HG03064 (cell line): ENCODE measurements around the gene TAMM41.
A peak's percentile ranks its signal among the peaks of the same experiment; 100 is the strongest.
"Not testable (repeated sequence)": the region's sequence is repeated elsewhere in the genome, so short reads cannot be mapped to it uniquely, and the experiment has no call there.

Source experiments
- ATAC-seq: cut with Tn5 transposase; IDR thresholded peaks from one replicate; pipeline ENCODE4 v1.9.1; 2021; ENCODE audit warnings: low read depth; ENCODE audit not compliant: unreplicated experiment

TAMM41 gene

GRCh38 chr3:11815111-11815510 is 31.6 kb downstream of the TAMM41 start:
- no peak for ATAC-seq

- ATAC-seq: no peak
These were observed 32.0 kb downstream of the TAMM41 start for GRCh38 chr3:11814663-11815062.

- ATAC-seq: no peak
These were observed 36.4 kb downstream of the TAMM41 start for GRCh38 chr3:11810276-11810675.

DNA sequence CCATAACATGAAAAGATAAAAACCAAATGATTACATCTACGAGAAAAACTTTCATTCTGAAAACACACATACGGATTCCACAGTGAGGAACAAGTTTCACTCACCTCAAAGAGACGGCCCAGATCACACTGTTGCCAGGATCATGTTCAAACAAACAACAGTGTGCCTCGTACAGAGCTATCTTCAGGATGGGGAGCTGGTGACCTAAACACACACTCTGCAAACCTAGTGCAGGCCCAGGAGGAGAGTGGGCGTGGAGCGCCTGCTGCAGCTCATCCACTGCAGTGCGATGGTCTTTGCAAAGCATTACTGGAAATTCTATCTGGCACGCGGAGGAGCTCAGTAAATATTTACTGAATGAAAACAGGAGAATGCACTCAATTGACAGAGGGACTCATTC is 38.5 kb downstream of the TAMM41 start:
- no peak for ATAC-seq

DNA sequence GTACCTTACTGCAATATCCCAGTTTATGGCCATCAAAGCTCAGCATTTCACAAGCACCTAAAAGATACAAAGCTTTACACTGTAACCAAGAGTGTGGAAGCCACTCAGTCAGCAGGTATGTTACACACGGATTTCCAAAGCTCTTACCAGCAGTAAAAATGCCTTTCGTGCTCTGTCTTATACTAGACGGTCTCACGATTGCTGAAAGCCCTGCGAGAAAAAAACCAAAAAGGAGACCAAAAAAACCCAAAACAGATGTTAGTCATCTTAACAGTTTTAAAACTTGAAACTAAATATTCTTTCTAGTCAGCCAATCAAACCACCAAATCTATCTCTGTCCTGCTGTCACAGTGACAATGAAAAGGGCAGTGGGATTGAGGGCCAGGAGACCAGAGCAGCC is 39.0 kb downstream of the TAMM41 start:
- ATAC-seq: no peak

GRCh38 chr3:11805716-11806115 is 41.0 kb downstream of the TAMM41 start:
- ATAC-seq: no peak

GRCh38 chr3:11803977-11804892 is 42.5 kb downstream of the TAMM41 start:
- ATAC-seq: no peak

DNA sequence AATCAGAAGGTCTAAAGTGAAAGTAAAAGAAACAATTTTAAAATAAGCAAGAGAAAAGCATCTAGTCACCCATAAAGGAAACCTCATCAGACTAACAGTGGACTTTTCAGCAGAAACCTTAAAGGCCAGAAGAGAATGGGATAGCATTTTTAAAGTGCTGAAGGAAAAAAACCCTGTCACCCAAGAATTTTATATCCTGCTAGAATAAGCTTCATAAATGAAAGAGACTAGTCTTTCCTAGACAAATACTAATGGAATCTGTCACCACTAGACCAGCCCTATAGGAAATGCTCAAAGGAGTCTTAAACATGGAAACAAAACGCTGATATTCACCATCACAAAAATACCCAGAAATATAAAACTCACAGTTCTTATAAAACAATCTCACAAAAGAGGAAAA is 46.9 kb downstream of the TAMM41 start:
- ATAC-seq: no peak

- ATAC-seq: no peak
These were observed 51.8 kb downstream of the TAMM41 start for GRCh38 chr3:11794927-11795326.

DNA sequence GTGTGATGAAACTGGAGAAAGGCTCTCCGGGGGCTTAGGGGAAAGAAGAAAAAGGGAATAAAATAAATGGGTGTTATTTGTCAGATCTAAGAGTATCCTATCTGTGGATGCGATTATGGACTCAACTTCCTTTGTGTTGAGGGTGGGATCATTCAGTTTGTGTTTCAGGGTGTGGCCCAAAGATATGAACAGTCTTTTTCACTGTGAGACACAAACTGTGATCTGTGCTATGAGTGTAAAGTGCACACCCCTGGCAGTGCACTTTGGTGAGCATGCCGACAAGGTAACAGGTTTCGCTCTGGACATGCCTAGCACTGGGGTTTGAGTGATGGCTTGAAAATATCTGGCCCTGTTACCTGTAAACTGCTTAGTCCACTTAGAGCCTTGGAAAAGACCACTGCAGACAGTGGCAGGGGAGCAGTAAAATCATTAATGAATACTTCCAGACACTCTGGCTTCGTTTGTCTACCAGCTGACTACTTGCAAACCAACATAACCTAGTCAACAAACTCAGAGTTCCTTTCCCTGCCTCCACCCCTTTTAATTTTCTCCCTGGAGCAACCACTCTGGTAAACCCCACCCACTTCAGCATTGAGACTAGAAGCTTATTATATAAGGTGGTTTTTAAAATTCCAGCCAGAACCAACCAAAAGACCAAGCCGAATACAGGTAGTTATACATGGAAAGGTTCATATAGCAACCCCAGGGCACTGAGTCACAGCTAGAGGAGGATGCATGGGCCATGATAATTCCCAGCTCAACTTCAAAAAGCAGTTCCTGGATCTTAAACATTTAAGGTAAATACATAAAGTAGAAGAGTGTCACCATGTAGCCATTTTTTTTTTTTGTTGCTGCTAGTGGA is 55.1 kb downstream of the TAMM41 start:
- no peak for ATAC-seq

DNA sequence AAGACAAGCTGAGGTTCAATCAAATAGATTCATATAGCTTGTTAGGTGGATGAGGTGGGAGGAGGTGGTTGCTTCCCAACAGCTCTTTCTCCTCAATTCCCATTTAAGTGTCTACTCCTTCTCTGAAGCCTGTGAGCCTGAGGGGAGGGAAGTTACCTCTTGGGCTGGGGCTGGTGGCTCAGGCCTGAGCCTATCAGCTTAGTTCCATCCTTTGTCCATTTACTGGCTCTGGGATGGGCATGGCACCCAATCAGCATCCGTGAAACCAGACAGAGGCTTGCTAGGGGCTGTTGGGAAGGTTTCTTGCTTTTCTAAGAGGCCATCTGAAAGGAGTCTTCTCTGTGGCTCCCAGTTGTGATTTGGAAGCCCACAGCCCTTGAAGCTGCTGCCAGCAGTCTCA is 57.3 kb downstream of the TAMM41 start:
- no peak for ATAC-seq

DNA sequence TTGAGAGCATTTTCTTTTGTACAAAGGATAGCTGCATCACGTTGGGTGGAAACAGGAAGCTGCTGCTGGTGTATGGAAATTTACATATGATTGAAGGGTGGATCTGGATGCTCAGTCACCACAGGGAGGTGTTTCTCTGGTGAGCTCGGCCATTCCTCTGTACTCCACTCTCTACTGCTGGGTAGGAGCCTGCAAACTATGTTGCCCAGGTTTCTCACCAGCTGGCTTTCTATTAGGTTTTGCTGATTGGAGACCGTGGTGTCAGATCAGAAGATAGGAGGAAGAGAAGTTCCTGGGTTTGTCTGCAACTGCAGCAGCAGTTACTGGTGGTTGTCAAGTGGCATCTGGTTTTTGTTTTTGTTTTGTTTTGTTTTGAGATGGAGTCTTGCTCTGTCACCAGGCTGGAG is 61.7 kb downstream of the TAMM41 start:
- ATAC-seq: no peak

- ATAC-seq: no peak
These were observed 66.3 kb downstream of the TAMM41 start for GRCh38 chr3:11780341-11780740.

GRCh38 chr3:11779626-11780025 is 67.1 kb downstream of the TAMM41 start:
- no peak for ATAC-seq

GRCh38 chr3:11778248-11778647 is 68.4 kb downstream of the TAMM41 start:
- ATAC-seq: no peak

- no peak for ATAC-seq
These were observed 70.3 kb downstream of the TAMM41 start for GRCh38 chr3:11776346-11776745.

DNA sequence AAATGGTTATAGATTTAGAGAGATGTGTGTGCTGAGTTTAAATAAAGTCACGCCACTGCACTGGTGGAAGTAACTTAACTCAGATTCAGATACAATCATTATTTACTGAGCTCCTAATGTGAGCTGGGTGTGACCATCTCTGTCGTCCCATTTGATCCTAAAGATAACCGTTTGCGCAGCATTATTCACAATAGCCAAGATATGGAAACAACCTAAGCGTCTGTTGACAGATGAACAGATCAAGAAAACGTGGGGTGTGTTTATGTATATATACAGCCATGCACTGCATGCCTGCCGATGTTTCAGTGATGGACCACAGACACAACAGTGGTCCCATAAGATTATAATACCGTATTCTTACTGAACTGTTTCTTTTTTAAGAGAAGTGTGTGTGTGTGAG is 71.2 kb downstream of the TAMM41 start:
- ATAC-seq: no peak

GRCh38 chr3:11774296-11774877 is 72.3 kb downstream of the TAMM41 start:
- ATAC-seq: no peak

- not testable (repeated sequence) for ATAC-seq
These were observed 74.8 kb downstream of the TAMM41 start for GRCh38 chr3:11771931-11772330.

DNA sequence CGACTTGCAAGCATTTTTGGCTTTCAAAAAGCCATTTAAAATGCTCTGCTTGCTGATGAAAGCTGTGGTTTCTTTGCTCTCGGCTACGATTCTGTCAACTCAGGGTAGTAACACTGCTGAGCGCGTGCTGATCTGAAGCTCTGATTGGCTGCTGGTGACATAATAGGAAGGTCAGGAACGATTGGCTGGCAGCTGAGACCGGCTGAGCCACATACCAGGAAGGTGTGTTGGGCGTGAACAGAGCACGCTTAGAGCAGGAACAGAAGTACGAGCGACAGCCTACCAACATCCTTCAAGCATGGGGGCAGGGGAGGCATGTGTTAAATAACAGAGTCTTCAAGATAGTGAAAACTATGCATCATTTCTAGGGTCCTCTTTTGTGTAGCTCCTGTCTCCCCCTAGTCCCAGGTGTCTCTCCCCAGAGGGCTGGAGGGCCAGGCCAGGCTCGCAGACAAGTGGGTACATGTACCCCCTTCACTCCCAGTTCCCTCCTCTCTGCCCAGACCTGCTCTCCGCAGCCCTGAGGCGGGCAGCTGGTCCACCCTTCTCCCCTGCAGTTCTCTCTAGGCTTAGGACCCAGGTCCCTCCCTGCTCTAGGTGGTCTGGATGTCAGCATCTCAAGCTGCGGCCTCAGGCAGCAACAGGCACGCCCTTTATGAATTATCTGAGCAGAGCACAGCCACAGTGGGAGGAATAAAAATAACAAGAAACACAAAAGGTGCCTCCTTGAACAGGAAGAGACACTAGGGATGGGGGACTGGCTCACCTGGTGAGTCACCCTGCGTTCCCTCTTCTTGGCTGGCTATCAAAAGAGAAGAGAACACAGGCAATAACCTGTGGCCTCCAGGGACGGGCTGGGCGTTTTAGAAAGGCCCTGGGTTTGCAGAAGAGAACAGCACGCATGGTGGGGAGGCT is 76.0 kb downstream of the TAMM41 start:
- ATAC-seq: peak; percentile 99
